ENCODE results near the gene ITPA. TPM values are rescaled to one million over a fixed set of nuclear protein-coding genes. Genes with fewer than 3 reads are reported as not detected.
"Not testable (repeated sequence)": the region's sequence is repeated elsewhere in the genome, so short reads cannot be mapped to it uniquely, and the experiment has no call there.

Gene ITPA
- total RNA-seq, 2 donors from 2014 or later = 35.1 to 35.7 TPM

DNA sequence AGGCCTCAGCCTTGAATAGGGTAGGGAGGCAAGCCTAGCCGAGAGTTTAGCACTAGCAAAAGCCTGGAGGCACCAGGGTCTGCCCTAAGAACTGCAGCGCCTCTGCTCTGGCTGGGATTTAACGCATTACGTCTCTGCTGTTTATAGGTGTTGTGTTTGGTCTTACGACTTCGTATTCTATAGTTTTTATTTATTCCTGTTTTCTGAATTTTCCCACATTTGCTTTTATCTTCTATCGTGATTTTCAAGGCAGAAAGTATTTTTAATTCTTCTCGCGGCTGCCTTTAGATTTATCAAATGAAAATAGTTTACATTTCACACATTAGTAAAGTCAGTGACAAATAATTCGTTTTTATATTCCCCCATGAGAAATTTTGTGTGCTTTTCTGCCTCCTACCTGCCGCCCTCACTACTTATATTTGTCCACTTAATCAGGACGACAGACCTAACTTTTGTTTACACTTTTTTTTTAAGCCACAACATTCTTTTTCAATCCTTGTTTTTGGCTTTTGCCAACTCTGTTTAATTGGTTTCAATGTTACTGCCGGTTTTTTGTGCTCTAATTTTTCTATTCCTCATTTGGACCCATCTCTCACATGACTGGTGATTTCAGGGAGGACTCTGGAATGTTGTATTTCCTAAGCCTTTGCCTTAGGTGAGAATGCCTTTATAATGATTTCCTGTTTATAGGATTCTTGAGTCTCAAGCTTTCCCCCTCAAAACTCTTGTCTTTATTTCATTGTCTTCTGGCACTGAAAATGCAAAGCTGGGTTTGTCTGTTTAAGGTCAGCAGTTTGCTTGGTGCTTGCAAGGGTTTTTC is 34.6 kb upstream of the ITPA start:
- Histone ChIP-seq H3K27me3 (replicated peaks; ENCODE audit: insufficient read depth) (no peaks in the 10 kb centered on the region), H3K4me3 (peak overlapping the region; percentile 78), H3K4me1 (ENCODE audit: control insufficient read depth in 1 of 2, low read depth in 2 of 2) (peaks cover 5 to 24% of the 10 kb centered on the region in 2 donors), H3K27ac (peak overlapping the region in 1 of 2 donors; percentile 55), H3K36me3 (peaks cover 3% of the 10 kb centered on the region), H3K9me3 (no peaks in the 10 kb centered on the region)
- DNase-seq (ENCODE audit: low spot score) (no peak), ATAC-seq (ENCODE audit: insufficient number of reproducible peaks, low FRiP score, low read depth) (no peak)
- TF ChIP-seq, protein P1, sequence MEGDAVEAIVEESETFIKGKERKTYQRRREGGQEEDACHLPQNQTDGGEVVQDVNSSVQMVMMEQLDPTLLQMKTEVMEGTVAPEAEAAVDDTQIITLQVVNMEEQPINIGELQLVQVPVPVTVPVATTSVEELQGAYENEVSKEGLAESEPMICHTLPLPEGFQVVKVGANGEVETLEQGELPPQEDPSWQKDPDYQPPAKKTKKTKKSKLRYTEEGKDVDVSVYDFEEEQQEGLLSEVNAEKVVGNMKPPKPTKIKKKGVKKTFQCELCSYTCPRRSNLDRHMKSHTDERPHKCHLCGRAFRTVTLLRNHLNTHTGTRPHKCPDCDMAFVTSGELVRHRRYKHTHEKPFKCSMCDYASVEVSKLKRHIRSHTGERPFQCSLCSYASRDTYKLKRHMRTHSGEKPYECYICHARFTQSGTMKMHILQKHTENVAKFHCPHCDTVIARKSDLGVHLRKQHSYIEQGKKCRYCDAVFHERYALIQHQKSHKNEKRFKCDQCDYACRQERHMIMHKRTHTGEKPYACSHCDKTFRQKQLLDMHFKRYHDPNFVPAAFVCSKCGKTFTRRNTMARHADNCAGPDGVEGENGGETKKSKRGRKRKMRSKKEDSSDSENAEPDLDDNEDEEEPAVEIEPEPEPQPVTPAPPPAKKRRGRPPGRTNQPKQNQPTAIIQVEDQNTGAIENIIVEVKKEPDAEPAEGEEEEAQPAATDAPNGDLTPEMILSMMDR (IDR thresholded peaks at IDR 0.05) = no peak

DNA sequence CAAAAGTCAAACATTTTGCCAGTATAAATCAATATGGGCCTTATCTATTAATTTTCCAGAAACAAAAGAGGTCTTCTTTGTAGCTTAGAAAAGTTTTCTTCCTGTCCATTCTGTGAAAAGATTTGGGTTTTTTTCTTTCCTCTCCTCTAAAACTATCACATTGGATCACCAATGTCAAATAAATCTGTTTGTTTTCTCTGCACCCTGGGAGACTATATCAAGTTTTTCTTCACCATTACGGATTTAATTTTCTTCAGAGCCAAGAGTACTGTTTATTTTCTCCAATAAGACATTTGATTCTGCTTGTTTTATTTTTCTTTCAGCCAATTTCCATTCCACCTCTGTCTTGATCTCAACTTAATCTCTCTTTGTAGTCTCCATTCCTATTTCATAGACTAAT is 34.0 kb upstream of the ITPA start:
- no peaks in the 10 kb centered on the region for H3K27me3 ChIP-seq (replicated peaks; ENCODE audit: insufficient read depth)
- H3K4me3 ChIP-seq = no peak overlapping the region
- ATAC-seq (ENCODE audit: insufficient number of reproducible peaks, low FRiP score, low read depth) = no peak
- no peak for DNase-seq (ENCODE audit: low spot score)
- peaks cover 5 to 24% of the 10 kb centered on the region in 2 donors for H3K4me1 ChIP-seq (ENCODE audit: control insufficient read depth in 1 of 2, low read depth in 2 of 2)
- TF ChIP-seq, protein P1 (IDR thresholded peaks at IDR 0.05) = no peak
- no peak overlapping the region for H3K27ac ChIP-seq
- peaks cover 3% of the 10 kb centered on the region for H3K36me3 ChIP-seq
- no peaks in the 10 kb centered on the region for H3K9me3 ChIP-seq

DNA sequence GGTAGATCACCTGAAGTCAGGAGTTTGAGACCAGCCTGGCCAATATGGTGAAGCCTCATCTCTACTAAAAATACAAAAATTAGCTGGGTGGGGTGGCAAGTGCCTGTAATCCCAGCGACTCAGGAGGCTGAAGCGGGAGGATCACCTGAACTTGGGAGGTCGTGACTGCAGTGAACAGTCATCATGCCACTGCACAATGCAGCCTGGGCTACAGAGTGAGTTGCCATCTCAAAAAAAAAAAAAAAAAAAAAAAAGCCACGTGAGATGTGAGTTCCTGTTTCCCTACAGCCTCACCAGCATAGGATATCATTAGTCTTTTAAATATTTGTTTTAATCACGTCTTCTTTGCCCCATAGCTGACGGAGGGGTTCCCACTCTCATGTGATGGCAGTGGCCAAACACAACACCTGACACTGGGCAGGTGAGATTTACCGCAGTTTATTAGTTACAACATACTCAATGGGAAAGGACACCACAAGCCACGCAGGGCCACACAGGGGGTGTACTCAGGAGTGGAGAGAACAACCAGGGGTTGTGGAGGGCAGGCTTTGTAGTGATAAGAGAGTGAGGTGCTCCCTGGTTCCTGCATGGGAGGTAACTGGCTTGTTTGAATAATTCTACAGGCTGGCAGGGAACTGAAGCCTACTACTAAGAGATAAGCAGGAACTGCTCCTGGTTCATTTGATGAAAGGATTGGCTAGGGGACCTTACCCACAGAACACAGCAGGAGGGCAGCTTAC is 31.4 kb upstream of the ITPA start:
- TF ChIP-seq, protein P1 (IDR thresholded peaks at IDR 0.05) = no peak
- no peak for DNase-seq (ENCODE audit: low spot score)
- Histone ChIP-seq H3K27ac (no peak overlapping the region), H3K9me3 (no peaks in the 10 kb centered on the region), H3K27me3 (replicated peaks; ENCODE audit: insufficient read depth) (no peaks in the 10 kb centered on the region), H3K4me1 (ENCODE audit: control insufficient read depth in 1 of 2, low read depth in 2 of 2) (peaks cover 0 to 14% of the 10 kb centered on the region in 2 donors), H3K4me3 (no peak overlapping the region), H3K36me3 (peaks cover 3% of the 10 kb centered on the region)
- ATAC-seq (ENCODE audit: insufficient number of reproducible peaks, low FRiP score, low read depth) = no peak

DNA sequence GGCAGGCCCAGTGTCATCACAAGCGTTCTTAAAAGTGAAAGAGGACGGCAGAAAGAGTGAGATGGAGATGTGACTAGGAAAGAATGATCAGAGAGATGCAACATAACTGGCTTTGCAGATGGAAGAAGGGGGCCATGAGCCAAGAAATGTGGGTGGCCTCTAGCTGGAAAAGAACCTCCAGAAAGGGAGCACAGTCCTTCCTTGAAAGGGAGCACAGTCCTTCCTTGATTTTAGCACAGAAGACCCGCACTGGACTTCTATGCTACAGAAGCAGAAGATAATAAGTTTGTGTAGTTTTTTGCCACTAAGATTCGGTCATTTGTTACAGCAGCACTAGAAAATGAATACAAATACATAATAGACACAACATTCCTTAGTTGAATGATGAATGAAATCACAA is 29.0 kb upstream of the ITPA start:
- peaks cover 0 to 2% of the 10 kb centered on the region in 2 donors for H3K4me1 ChIP-seq (ENCODE audit: control insufficient read depth in 1 of 2, low read depth in 2 of 2)
- H3K36me3 ChIP-seq = peaks cover 3% of the 10 kb centered on the region
- no peak for ATAC-seq (ENCODE audit: insufficient number of reproducible peaks, low FRiP score, low read depth)
- H3K9me3 ChIP-seq = no peaks in the 10 kb centered on the region
- H3K27ac ChIP-seq = no peak overlapping the region
- DNase-seq (ENCODE audit: low spot score) = no peak
- no peaks in the 10 kb centered on the region for H3K27me3 ChIP-seq (replicated peaks; ENCODE audit: insufficient read depth)
- H3K4me3 ChIP-seq = no peak overlapping the region
- TF ChIP-seq, protein P1 (IDR thresholded peaks at IDR 0.05) = no peak

DNA sequence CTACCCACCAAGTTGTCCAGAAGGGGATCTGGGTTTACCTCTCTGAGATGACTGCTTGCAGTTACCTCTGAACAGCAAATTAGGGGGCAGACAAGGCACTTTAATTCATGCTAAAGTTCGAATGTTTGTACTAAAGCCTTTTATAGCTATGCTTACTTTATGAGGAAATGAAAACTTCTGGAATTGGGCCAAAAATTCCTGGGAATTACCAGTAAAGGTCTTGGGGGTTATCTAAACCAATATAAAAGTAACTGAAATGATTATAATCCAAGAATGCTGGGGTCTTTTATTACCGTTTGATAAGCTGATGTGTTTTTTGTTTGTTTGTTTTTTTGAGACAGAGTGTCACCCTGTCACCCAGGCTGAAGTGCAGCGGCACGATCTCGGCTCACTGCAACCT is 28.0 kb upstream of the ITPA start:
- DNase-seq (ENCODE audit: low spot score) (no peak), ATAC-seq (ENCODE audit: insufficient number of reproducible peaks, low FRiP score, low read depth) (no peak)
- H3K4me3 ChIP-seq = no peak overlapping the region
- H3K27me3 ChIP-seq (replicated peaks; ENCODE audit: insufficient read depth) = no peaks in the 10 kb centered on the region
- TF ChIP-seq, protein P1 (IDR thresholded peaks at IDR 0.05) = no peak
- H3K9me3 ChIP-seq = no peaks in the 10 kb centered on the region
- no peaks in the 10 kb centered on the region for H3K4me1 ChIP-seq (ENCODE audit: control insufficient read depth in 1 of 2, low read depth in 2 of 2)
- no peak overlapping the region for H3K27ac ChIP-seq
- H3K36me3 ChIP-seq = peaks cover 3% of the 10 kb centered on the region

DNA sequence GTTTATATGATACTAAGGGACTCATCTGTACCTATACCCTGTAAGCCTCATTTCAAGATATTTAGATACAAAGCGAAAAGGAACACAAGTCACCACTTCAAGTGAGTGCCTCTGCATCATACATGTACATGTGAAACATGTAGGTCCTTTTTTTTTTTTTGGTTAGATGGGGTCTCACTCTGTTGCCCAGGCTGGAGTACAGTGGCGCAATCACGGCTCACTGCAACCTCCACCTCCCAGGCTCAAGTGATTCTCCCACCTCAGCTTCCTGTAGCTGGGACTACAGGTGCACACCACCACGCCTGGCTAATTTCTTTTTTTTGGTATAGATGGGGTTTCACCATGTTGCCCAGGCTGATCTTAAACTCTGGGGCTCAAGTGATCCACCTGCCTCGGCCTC is 26.9 kb upstream of the ITPA start:
- not testable (repeated sequence) for DNase-seq (ENCODE audit: low spot score); H3K9me3 ChIP-seq; H3K27me3 ChIP-seq (replicated peaks; ENCODE audit: insufficient read depth); H3K4me3 ChIP-seq; H3K27ac ChIP-seq; H3K4me1 ChIP-seq (ENCODE audit: control insufficient read depth in 1 of 2, low read depth in 2 of 2); ATAC-seq (ENCODE audit: insufficient number of reproducible peaks, low FRiP score, low read depth); H3K36me3 ChIP-seq

Data from thoracic aorta (tissue), 2 donors.